Stimulated activated CD4-positive, alpha-beta T cell treated with anti-CD3 and anti-CD28 coated beads, Interleukin-15, amount 100 ng/mL, for 24 hours (primary cell): ENCODE measurements around the gene FAM171A2.
A peak's percentile ranks its signal among the peaks of the same experiment; 100 is the strongest.
"Not testable (repeated sequence)": the region's sequence is repeated elsewhere in the genome, so short reads cannot be mapped to it uniquely, and the experiment has no call there.

ENCODE experiments used
- DNase-seq: peaks from one replicate; pipeline ENCODE4 v3.0.0-alpha.2; 2020

Gene FAM171A2

DNA sequence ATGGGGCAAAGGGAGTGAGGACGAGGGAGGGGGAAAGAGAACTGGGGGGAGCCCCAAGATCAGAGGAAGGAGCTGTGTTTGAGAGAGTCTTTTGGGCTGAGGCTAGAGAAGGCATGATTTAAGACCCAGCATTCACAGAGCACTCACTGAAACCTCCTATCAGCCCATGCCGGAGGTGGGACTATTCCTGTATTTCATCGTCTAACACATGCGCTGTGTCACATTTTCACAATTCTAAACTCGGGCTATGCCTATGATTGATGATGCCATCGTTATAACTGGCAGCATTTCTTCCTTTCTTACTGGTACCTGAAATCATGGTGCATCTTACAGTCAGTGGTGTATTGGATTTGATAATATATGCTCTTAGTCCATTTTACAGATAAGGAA, 3.5 kb downstream of the FAM171A2 start:
- DNase-seq: no peak

DNA sequence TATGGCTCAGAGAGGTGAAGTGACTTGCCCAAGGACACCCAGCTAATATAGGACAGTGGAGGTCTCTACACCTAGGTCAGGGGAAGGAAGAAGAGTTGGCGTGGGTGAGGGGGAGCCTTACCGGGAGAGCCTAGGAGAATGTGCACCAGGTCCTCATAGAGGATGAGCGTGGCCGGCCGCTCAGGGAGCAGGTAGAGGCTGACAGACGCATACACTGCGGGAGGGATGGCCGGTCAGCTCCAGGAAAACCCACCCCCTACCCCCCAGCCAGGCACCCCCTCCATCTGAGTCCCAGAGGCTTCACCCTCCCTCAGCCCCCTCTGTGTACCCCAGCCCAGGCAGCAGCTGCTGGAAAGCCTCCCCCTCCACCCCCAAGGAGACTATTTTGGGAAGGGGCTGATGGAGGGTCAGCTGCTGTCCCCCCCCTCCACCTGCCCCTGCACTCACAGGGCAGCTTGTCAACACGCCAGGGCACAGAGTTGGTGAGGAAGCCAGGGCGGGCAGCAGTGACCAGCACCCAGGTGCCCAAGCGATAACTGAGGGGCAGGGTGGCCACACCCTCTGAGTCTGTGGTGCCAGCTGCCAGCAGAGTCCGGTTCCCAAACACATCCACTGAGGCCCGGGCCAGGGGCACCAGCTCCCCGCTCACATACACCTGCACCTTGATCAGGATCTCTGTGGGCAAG, 4.1 kb downstream of the FAM171A2 start:
- DNase-seq: no peak

DNA sequence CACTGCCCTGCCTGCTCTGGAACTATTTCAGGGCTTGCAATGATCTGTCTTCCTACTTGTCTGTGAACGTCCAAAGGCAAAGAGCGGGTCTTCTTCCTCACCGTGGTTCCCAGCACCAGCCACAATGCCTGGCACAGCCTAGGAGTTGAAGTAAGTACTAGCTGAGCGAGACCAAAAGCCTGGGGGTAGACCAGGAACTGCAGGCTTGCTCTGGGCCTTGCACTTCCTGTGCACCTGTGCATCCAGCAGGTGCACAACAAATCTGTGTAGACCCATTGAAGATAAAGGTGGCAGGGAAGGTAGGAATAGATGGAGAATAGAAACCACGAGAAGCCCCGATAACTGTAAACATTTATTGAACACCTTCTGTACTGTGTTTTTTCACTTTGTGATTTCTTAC, 4.6 kb downstream of the FAM171A2 start:
- DNase-seq: no peak

DNA sequence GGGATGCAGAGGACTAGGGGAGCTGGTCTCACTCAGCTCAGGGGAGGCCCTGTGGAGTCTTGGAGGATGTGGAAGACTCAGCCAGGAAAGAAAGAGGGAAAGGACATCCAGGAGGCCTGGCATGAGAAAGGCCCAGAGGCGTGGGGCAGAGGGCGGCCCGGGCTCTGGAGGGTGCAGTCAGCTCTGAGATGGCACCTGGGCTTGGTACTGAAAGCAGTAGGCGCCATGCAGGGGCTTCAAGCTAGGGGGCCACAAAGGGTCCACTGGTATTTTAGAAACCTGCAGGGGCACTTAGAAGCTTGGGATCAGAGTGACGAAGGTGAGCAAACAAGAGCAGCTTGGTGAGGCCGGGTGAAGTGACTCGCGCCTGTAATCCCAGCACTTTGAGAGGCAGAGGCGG, 5.6 kb downstream of the FAM171A2 start:
- no peak for DNase-seq

DNA sequence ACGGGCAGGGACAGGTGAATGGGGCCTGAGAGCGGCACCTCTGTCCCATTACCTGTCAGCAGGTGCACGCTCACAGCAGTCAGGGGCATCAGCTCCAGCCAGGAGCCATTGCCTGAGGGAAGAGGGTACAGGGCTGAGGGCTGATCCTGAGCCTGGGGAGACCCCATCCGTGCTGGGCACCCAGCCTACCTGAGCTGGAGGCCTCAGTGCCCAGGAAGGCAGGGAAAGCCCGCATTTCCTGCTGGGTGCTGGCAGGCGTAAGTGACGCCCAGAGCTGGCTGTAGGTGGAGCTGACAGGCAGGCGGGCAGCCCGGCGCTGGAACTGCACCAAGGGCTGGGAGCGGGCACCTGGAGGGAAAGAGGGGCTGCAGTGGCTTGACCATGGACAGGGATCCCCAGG, 7.4 kb downstream of the FAM171A2 start:
- no peak for DNase-seq

DNA sequence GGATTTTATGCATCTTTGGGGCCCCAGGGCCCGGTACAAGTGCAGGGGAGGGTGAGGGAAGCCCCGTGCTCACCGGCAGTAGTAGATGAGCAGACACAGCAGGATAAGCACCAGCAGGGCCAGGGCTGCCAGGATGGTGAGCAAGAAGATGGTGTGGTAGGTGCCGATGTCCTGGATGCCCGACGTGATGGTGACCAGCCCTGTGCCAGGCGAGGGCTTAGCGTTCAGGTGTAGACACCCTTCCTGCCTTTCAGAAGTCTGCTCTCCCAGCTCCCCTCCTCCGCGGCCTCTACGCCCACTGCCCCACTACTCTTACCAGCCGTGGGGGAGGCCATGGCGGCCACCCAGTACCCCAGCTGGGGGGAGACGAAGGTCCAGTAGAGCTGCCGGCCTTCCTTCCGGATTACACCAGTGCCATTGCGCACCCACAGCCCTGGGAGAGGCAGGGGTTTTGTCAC, 8.0 kb downstream of the FAM171A2 start:
- DNase-seq: no peak

DNA sequence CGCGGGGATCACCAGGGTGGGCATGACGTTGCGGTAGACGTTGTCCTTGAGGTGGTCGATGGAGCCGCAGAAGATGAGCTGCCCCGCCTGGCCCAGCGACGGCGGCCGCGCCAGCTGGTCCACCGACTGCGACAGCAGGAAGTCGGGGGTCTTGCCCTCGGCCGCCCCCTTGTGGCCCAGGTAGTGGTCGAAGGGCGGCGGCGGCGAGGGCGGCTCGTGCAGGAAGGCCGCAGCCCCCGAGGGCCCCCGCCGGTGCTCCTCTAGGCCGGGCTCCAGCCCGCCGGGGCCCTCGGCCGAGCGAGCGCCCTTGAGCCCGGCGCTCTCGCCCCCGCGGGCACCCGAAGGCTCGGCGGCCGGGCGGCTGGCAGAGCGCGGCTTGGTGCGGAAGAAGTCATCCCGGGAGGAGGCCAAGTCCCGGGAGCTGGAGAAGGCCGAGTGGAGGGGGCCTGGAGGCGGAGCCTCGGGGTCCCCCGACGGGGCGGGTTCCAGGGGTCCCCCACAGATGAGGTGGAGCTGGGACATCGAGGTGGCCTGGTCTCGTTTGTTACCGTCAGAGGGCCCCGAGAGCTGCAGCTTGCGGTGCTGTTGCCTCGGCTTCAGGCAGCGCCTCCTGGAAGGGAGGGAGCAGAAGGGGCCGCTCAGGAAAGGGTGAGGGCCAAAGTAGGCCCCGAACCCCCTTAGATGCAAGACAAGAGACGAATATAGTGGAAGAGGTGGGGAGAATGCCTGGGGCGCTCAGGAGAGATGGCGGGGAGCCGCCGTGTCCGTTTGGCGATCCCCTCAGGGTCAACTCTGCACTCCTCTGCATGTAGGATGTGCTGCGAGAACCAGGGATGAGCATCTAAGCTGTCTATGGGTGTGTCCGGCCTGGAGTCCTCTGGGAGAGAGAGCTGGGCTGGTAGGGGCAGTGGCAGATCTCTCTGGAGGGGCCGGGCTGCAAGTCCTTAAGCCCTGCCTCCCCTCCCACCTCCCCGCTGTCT, 8.8 kb downstream of the FAM171A2 start:
- peak; percentile 76 for DNase-seq

DNA sequence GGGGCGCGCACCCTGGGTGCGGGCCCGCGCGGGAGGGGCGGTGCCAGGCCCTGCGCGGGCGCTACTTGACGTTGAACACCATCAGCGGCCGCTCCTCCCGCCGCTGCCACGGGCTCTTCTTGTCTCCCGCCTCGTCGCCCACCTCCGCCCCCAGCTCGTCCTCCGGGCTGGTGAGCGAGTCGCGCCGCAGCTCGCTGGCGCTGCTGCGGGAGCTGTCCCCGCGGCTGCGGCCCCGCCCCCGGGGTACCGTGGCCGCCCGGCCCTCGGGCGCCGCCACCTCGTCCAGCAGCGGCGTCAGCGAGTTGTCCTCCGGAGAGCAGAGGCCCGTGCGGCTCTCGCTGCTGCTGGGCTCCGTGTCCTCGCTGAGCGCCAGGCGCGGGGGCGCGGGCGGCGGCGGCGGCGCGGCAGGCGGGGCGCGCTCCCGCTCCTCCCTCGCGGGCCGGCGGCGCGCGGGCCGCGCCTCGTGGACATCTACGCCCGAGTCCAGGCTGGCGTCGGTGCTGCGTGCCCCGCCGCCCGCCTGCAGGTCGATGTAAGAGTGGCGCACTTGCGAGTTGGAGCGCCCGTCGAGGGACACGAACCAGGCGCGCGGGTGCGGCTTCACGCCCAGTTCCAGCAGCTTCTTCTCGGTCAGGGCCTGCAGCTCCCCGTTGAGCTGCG, 9.9 kb downstream of the FAM171A2 start:
- peak; percentile 39 for DNase-seq

DNA sequence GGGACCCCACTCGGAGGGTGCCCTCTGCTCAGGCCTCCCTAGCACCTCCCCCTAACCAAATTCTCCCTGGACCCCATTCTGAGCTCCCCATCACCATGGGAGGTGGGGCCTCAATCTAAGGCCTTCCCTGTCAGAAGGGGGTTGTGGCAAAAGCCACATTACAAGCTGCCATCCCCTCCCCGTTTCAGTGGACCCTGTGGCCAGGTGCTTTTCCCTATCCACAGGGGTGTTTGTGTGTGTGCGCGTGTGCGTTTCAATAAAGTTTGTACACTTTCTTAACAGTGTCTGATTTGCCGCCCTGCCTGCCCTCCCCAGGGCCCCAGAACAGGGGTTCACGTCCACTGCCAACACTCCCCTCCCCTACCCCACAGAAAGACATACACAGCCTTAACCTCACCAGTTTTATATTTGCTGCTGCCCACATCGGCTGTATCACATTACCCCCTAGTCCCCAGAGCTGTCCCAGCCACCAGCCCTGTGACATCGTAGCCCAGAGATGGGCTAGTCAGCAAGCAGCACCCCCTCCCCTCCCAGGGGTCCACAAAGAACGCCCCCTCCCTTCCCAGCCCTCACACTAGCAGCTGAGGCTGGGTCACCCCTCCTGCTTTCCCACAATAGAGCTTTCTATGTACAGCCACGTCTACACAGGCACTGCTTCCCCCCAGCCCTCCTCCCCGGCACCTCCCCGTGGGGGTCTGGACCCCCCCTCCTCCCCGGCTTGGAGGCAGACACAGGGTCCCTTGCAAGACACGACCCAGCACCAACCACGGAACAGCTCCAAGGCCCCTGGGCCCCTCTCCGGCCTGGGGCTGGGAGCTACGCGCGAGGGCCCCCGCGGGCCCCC, 10.6 kb downstream of the FAM171A2 start:
- DNase-seq: no peak

DNA sequence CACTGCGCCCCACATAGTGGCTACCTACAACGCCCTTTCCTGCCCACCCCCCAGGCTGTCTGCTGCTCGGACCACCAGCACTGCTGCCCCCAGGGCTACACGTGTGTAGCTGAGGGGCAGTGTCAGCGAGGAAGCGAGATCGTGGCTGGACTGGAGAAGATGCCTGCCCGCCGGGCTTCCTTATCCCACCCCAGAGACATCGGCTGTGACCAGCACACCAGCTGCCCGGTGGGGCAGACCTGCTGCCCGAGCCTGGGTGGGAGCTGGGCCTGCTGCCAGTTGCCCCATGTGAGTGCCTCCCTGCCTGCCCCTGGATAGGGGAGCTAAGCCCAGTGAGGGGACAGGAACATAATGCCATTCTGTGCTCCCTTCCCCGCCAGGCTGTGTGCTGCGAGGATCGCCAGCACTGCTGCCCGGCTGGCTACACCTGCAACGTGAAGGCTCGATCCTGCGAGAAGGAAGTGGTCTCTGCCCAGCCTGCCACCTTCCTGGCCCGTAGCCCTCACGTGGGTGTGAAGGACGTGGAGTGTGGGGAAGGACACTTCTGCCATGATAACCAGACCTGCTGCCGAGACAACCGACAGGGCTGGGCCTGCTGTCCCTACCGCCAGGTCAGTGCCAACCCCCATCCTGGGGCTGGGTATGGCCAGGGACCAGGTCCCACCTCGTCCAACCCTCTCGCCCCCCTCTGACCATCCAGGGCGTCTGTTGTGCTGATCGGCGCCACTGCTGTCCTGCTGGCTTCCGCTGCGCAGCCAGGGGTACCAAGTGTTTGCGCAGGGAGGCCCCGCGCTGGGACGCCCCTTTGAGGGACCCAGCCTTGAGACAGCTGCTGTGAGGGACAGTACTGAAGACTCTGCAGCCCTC, 11.5 kb downstream of the FAM171A2 start:
- DNase-seq: no peak

DNA sequence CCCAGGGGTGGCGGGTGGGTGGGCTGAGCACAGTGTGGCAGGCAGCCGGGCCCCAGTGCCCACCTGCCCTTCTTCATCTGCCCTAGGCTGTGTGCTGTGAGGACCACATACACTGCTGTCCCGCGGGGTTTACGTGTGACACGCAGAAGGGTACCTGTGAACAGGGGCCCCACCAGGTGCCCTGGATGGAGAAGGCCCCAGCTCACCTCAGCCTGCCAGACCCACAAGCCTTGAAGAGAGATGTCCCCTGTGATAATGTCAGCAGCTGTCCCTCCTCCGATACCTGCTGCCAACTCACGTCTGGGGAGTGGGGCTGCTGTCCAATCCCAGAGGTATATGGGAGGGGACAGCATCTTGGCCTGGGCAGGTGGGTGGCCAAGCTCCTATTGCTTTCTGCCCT, 12.2 kb downstream of the FAM171A2 start:
- DNase-seq: no peak

DNA sequence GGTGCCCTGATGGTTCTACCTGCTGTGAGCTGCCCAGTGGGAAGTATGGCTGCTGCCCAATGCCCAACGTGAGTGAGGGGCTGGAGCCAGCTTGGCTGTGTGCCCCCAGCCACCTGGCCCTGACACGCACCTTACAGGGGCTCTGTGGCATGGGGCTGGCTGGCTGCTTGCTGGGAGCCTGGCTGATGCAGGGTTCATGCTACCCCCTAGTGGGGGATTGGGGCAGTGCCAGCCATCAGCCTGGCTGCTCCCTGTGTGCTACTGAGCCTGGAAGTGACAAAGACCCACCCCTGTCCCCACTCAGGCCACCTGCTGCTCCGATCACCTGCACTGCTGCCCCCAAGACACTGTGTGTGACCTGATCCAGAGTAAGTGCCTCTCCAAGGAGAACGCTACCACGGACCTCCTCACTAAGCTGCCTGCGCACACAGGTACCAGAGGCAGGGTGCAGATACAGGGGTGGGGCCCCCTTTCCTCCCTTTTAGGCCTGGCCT, 12.9 kb downstream of the FAM171A2 start:
- peak; percentile 84 for DNase-seq

DNA sequence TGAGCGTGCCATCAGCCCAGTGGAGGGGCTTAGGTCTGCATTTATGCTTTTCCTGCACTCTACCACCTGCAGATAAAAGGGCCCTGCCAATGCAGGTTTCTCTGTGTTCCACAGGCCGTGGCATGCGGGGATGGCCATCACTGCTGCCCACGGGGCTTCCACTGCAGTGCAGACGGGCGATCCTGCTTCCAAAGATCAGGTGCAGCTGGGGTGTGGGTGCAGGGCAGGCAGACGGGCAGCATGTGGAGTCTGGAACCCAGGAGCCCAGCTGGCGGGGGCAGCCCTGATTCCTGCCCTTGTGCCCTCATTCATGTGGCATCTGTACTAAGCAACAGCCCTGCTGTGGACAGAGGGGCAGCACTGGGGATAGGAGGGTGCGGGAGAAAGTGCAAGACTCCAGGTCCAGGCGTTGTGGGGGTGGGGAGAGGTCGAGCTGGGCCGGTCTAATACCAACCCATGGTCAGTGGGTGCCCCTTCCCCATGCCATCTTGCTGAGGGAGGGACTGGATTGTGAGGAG, 14.0 kb downstream of the FAM171A2 start:
- DNase-seq: no peak

DNA sequence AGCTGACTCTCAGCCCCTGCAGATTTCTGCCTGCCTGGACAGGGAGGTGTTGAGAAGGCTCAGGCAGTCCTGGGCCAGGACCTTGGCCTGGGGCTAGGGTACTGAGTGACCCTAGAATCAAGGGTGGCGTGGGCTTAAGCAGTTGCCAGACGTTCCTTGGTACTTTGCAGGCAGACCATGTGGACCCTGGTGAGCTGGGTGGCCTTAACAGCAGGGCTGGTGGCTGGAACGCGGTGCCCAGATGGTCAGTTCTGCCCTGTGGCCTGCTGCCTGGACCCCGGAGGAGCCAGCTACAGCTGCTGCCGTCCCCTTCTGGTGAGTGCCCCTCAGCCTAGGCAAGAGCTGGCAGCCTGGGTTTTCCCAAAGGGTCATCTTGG, 14.7 kb downstream of the FAM171A2 start:
- DNase-seq: no peak

DNA sequence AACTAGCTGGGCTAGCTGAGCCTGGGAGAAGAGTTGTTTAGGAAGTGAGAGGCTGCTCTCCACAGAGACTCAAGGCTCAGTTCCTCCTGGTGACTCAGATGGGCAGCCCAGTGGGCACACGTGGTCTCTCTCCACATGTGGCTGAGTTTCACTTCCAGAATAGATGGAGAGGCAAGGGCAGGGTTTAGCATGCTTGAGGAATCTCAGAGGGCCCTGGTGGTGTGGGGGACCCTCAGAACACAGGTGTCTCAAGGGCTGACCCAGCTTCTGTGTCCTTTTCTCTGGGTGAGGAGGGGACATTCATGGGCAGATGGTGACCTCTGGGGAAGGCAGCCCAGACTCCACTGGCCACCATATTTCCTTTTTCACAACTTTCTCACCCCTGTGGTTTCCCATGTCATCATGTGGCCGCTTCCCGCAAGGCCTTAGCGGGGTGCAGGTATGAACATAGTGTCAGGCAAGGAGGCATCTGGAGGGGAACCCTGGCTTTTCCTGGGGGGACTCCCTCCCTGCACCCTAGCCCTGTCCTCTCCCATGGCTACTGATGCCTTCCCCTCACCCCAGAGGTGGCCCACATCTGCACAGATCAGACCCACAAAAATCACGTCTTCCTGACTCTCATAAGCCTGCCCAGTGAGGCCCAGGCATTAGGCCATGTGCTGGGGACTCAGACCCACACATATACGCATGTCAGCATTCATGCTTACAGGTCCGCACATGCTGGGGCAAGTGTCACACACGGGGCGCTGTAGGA, 15.2 kb downstream of the FAM171A2 start:
- DNase-seq: no peak

DNA sequence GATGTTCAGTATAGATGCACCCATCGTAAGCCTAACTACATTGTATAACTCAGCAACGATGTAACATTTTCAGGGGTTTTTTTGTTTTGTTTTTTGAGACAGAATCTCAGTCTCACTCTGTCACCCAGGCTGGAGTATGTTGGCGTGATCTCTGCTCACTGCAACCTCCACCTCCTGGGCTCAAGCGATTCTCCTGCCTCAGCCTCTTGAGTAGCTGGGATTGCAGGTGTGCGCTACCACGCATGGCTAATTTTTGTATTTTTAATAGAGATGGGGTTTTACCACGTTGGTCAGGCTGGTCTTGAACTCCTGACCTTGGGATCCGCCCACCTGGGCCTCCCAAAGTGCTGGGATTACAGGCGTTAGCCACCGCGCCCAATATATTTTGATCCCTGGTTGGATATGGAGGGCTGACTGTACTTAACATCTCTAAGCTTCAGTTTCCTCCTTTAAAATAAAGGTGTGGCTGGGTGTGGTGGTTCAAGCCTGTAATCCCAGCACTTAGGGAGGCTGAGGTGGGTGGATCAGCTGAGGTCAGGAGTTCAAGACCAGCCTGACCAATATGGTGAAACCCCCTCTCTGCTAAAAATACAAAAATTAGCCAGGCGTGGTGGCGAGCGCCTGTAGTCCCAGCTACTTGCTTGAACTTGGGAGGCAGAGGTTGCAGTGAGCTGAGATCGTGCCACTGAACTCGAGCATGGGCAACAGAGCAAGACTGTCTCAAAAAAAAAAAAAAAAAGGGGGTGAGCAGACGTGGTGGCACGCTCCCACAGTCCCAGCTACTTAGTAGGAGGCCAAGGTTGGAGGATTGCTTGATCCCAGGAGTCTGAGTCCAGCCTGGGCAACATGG, 16.2 kb downstream of the FAM171A2 start:
- not testable (repeated sequence) for DNase-seq

DNA sequence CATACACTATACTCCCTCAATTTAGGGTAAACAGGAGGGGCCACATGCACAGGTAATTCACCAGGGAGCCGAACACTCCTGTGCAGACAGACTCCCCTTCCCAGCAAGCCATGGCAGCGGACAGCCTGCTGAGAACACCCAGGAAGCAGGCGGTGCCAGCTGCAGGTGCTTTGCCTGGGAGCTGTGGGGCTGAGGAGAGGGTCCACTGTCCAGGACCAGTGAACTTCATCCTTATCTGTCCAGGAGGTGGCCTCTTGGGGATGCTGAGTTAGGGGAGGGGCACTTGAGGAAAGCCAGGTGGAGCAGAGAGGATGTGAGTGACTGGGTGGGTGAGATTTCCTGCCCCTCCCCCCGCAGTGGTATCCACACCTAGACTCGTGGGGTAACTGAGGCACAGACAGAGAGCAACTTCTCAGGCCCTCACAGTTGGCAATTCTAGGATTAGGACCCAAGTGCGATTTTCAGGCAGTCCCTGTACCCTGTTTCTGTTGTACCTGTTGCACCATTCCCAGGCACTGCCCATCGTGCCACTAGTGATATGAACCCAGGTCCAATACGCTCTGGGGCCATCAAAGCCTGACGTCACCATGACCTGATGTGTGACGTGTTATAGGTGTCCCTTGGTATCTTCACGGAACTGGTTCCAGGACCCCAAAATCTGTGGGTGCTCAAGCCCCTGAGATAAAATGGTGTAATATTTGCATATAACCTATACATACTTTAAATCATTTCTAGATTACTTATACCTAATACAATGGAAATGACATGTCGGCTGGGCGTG, 17.4 kb downstream of the FAM171A2 start:
- DNase-seq: no peak

DNA sequence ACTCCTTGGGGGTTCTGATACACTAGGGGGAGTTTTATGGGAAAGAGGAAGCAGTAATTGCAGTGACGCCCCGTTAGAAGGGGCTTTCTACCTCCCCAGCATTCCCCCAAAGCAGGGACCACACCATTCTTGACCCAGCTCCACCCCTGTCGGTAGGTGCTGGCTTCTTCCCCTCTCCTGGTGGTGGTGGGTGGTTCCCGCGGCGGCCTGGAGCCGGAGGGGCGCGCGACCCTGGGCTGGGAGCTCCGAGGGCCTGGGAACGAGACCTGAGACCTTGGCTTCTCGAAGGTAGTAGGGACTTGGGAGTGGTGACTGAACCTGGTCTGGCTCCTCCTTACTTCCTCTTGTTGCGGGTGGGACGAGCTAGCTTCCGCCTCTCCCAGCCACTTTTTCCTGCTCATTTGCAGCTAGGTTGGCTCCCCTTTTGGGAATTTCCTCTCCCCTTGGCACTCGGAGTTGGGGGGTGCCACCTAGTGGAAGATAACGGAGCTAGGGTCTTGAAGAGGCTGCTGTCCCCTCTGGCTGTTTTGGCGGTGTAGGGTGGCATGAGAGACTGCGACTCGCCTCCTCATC, 18.1 kb downstream of the FAM171A2 start:
- DNase-seq: peak; percentile 48
